HG03159 (cell line): ENCODE measurements around the gene KRTAP13-2.

ENCODE experiments used
- ATAC-seq: cut with Tn5 transposase; IDR thresholded peaks from one replicate; pipeline ENCODE4 v1.9.1; 2021; ENCODE audit warnings: mild to moderate bottlenecking, moderate library complexity; ENCODE audit not compliant: unreplicated experiment

KRTAP13-2 gene, protein sequence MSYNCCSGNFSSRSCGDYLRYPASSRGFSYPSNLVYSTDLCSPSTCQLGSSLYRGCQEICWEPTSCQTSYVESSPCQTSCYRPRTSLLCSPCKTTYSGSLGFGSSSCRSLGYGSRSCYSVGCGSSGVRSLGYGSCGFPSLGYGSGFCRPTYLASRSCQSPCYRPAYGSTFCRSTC

DNA sequence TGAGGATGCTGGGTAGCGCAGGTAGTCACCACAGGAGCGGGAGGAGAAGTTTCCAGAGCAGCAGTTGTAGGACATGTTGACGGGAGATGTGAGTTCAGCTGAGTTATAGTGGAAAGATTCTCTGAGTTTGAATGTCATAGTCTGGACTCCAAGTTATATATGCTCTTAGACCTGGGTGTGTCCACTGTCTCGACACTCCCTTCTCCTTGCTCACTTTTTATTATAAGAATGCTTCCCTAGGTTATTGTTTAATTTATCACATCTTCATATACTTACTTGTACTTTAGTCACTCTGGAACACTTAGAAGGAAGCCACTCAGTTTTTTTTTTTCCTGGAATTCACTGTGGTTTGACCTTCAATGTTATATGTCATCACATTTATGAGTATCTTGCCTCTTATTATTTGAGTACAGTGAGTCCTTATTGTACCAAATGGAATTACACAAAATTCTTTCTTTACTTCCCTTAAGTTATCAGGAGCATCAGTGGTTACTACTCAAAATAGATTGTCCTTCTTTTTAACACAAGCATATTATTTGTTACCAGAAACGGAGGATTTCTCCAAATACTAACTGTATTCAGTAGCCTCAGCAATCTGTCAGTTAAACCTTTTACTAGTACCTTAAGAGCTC is at the start of gene KRTAP13-2:
TSS of gene KRTAP13-2 (minus strand) at position 133 of the 632 bp plus-strand sequence. CDS start at position 75, 58 bp downstream.
- ATAC-seq, result no peak

DNA sequence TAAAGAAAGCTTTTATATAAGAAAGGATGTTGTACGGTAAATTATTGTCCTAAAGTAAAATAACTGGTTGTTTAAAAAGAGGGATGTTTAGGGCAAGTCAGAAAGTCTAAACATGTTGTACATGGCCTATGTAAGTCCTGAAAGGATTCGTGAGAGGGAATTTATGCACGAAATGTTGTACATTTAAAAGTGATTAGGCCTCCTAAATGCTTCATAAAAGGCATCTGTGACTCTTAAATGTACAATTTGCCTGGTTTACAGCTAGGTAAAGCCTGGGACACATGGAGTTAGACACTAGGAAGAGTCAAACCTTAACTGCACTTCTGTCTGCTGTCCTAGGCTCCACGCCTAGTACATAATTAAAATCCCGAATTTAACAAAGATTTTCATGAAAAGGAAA is 43.9 kb upstream of the KRTAP13-2 start:
- ATAC-seq, result no peak

DNA sequence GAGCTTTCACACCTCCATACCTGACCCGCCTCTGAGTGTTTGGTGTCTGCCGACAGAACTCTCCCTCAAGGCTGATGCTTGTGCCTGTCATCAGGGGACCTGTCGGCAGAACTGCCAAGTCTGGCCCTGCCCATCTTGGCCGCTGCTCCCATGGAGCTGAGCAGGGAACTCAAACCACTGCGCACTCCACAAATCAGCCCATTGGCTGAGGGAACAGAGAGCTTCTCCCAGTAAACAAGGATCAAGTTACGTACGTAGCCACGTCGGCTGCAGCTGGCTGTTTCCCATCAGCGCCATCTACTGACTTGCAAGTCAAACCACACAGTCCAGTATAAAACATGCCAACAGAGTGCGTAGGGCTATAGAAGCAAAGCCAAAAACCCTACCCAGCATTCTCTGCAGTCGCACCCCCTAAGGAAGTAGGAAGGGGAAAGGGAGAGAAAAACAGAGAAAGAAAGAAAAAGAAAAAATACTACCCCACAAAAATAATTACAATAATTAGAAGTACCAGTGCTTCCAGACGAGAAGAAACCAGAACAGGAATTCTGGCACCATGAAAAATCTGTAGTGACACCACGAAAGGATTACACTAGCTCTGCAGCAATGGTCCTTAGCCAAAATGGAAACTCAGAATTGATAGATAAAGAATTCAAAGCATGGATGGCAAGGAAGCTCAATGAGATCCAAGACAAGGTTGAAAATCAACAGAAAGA is 36.9 kb upstream of the KRTAP13-2 start:
- no peak for ATAC-seq

DNA sequence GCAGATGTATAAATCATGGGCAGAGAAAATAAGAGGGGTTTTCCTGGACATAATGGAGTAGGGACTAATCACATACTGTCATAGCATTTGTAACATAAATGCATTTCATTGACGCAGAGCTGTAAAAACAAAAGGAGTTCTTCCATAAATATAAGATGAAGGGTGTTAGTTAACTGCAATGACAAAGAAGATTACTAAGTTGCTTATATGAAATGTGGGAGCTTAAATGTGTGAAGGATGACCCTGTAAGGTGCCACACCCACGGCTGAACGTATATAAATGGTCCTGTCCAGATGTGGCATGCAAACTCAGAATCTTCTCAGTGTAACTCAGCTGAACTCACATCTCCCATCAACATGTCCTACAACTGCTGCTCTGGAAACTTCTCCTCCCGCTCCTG is 23.7 kb upstream of the KRTAP13-2 start, which contains the start of gene KRTAP13-1:
TSS of gene KRTAP13-1 (plus strand) at position 301 of the 400 bp plus-strand sequence. CDS start at position 357, 56 bp downstream.
- ATAC-seq, result no peak

DNA sequence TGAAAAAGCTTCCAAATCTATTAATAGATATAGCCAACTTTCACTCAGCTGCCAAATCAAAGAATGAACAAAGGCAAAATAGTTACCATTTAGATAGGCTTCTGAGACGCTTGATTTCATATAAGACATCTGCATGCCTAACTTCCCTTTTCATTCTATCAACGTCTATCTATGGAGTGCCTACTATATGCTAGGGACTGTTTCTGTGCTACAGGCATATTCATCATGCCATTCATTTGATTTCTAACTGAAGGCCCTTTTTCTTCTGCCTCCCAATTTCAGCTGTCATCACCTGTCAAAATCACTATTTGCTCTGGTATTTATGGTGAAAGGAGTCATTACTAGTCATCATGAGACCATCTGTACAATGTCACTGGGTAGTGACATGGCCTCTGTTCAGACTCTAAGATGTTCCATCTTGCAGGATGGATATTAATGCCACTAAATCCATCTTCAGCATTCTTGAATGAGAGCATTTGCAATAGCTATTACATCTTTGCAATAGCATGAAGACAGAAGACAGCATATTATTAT is 19.5 kb upstream of the KRTAP13-2 start:
- ATAC-seq, result no peak

DNA sequence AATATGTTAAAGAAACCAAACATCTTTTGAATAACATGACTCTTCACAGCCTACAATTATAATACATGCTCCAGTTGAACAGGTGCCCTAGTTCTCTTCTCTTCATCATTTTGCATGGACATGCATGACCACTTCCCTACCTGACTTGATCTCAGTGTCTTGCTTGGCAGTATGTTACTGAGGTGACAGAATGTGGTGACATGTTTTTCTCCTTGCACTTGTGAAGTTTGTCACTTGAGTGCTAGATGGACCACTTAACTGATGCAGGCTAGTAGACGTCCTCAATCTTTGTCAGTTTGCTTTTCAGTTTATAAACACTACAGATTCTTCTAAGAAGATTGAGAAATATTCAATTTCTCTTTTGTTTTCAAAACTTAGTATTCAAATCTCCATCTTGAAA is 10.1 kb upstream of the KRTAP13-2 start:
- ATAC-seq, result no peak

DNA sequence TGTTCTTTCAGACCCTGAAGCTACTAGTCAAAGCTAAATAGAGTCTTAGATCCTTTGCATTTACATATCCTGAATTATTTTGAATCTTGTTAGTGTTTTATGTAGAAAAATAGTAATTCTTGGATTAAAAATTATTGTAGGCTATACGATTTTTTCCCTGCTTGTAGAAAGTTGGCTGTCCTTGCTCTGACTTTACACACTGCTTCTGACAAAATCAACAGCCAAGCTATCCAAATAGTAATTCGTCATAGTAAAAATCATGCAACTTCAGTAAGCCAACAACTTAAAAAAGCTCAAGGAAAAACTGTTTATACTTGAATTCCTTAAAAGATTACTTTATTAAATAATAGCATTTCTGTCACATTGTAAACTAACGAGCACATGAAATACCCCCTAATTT is 16.2 kb downstream of the KRTAP13-2 start:
- ATAC-seq, result no peak

DNA sequence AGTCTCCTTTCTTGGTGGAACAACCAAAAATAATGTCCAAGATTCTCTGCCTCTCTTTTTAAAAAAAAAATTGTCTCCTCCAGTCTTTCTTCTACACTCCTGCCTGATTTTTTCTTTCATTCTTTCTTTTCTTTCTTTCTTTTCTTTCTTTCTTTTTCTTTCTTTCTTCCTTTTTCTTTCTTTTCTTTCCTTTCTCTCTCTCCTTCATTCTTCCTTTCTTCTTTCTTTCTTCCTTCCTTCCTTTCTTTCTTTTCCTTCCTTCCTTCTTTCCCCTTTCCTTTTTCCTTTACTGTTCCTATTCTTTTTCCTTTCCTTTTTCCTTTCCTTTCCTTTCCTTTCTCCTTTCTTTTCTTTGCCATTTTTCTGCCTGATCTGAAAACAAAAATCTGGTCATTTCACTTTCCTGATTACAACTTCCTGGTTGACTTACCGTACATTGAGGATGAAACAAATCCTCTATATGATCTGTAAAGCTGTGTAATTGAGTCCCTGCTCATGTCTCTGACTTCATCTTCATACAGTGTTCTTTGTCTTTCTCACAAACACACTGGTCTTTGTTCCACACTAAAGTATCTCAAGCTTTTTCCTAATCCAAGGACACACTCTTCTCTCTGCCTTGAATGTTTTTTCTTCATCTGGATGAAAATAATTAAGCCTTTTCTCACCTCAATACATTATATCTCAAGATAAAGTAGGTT is 17.6 kb downstream of the KRTAP13-2 start:
- ATAC-seq, result no peak

DNA sequence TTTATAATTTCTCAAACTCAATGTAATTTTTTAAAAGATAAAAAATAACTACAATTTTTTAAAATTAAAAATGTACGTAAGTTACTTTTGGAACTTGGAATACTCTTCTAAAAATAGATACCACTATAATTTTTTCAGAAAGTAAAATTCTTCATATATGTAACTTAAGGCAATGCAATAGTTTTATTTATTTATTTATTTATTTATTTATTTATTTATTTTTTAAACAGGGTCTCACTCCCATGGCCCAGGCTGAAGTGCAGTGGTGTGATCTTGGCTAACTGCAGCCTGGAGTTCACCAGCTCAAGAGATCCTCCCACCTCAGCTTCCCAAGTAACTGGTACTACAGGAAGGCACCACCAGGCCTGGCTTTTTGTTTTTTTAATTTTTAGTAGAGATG is 20.5 kb downstream of the KRTAP13-2 start:
- ATAC-seq, result no peak

DNA sequence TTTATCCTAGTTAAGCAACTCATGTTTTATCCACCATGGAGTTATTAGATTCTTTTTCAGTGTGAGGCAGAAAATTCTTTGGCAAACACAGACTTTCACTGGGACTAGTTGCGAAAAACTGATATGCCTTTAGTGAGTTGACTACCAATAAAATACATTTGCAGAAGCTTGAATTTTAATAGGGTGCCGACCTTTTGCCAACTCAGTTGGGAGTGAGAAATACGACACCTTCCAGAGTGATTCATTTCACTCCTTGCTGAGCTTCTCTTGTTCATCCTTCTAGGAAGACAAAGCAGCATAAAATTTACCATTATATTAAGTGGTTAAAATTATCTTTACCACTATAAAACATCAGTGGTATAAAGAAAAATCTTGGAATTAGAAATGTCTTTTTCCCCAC is 22.5 kb downstream of the KRTAP13-2 start:
- ATAC-seq, result no peak

DNA sequence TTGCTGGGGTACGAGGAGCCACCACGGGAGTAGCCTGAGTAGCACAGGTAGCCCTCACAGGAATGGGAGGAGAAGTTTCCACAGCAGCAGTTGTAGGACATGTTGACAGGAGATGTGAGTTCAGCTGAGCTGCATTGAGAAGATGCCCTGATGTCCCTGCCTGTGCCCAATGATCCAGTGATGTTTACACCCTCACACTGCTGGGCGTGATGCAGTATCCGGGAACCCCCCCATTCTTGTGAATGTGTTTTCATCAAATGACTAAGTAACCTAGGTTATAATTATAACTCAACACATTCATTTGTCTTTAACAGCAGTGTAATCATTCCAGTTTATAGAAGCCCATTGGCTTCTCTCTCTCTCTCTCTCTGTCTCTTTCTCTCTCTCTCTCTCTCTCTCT is 23.6 kb downstream of the KRTAP13-2 start, which contains the start of gene KRTAP23-1:
TSS of gene KRTAP23-1 (minus strand) at position 101 of the 400 bp plus-strand sequence. CDS start at position 101, 0 bp downstream.
- no peak for ATAC-seq

DNA sequence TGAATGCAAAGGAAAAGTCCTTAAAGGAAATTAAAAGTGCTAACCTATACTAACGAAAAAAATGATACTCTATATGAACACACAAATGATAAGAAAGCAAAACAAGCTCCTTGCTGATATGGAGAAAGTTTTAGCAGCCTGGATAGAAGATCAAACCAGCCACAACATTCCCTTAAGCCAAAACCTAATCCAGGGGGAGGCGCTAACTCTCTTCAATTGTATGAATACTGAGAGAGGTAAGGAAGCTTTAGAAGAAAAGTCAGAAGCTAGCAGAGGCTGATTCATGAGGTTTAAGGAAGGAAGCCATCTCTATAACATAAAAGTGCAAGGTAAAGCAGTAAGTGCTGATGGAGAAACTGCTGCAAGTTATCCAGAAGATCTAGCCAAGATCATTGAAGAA is 27.1 kb downstream of the KRTAP13-2 start:
- ATAC-seq, result no peak

DNA sequence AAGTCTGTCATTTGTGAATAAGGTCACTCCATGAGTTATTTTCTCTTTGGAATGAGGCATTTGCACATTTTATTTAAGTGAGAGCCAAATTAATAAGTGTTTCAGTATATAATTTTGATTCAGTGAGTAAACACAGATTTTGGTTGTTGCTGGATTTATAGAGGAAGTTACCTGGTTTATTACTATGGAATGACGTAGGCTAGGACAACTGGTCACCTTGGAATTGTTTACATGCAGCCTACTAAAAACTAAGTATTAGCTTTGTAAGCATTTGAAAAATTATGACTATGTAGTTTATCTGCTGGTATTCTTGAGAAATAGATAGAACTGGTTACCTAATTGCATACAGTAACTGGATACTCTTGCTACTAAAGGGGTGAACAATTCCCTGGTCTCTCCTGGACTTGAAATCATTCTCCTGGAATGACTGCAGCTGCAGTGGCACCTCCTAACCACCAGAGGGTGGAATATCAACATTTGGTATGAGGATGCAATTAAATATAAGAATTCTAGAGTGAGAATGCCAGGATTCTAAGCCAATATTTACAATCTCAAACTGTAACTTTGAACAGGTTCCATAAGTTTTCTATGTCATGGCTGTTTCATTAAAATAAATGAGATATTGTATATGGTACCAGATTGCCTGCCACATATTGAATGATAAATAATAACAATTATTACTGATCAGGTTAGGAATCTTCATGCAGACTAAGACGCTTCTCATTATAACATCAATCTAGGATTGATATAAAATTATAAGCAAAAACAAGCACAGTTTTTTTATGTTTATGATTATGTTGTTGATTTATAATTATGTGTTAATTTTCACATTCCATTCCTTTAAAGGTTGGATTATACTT is 31.1 kb downstream of the KRTAP13-2 start:
- no peak for ATAC-seq

DNA sequence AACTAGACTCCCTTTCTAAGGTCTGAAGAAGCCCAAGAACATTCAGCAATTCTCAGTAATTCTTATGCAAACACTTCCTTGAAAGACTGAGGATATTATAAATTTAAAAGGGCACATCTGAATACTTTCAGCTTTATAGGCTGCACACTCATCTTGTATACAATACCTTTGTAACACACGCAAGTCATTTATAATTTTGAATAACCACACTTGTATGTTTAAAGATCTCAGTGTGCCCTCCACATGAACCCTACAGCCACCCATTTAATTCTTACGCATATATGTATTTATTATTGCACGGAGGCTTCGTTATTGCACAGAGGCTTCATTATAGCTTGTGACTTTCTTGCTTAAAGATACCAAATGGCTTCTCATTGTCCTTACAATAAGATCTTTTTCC is 33.4 kb downstream of the KRTAP13-2 start:
- no peak for ATAC-seq

DNA sequence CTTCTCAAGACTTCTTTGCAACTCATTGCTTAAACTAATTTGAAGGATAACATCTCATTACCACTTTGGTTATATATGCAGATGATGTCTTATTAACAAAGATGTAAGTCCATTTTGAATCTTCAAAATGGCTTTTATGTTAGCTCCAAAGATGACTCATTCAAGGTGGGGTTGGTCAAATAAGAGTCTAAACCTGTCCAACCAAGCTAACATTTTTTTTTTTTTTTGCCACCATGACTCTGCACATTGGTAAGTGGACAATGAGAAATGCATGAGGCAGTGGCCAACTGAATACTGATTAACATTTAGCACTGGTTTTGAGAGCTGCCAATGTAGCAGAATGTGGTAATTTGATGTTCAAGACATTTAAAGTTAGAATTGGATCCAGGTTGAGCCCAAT is 34.3 kb downstream of the KRTAP13-2 start:
- no peak for ATAC-seq

DNA sequence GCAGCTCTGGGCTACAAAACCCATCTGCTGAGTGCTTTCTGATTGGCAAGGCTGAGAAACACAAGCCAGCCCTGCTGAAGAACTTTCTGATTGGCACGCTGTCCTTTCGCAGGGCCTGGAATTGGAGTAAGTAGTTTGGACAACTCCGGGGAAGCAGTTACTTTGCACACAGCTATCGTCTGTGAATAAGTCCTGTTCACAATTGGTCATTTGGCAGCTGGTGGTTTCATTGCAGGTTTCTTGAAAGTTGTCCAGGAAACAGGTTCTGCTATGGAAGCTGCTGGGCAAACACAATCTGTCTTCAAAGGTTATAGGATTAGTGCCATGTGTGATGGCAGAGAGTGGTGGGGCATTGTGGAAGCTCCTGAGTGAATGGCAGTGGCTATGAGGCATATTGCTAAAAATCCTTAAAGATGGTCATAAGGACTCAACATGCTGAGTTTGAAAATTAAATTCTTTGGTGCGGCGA is 34.8 kb downstream of the KRTAP13-2 start, which contains the start of gene KRTAP27-1:
TSS of gene KRTAP27-1 (minus strand) at position 419 of the 469 bp plus-strand sequence. CDS start at position 393, 26 bp downstream.
- no peak for ATAC-seq

DNA sequence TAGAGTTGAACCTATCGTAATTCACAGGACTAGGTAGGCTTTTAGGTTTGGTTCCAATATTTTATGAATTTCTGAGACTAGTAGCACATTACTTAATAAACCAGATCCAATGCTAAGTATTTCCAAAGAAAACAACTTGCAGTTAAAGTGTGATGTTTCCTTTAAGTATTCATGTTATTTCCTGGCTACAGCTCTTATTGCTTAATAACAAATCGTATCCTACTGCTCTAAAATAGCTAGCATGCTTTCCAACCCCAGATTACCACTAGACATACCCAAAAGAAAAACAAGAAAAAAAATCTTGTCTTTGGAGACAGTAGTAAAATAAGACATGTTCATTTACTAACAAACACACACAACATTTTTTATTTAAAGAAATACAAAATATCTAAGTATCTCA is 35.5 kb downstream of the KRTAP13-2 start:
- no peak for ATAC-seq

DNA sequence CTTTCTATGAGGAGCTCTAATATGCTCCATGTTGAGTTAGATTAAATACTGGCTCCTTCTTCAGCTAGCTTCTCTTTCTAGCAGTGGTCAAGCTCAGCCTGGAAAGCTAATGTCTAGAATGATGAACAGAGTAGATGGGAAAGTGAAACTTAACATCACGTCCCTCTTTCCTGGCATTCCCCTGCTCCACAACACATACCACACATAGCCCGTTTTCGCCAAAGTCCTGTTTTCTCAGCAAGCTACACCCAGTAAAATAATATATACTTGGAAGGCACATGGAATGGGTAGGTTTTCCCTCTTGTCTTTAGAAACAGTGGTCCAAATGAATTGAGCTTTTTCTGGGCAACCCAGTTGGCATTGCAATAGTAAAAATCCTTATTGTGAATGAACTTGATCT is 38.3 kb downstream of the KRTAP13-2 start:
- ATAC-seq, result no peak

DNA sequence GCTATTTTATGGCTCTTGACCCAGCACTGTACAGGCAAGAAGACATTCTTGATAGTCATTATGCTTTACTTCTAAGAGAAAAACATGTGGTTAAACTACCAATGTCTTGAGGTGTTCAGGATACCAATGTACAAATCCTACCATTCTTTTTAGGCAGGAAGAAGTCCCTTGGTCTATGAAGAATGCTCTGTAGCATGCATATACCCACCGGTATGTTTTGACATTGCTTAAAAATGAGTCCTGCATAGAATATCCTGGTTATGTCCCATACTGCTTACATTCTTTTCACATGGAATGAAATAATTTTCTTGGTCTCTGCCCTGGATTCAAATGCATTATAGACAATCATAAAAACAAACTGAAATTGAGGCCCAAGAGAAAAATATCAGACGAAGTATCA is 39.4 kb downstream of the KRTAP13-2 start:
- no peak for ATAC-seq
